HL-60/S4 (cell line): ENCODE measurements around the gene FAM187B.
"Not testable (repeated sequence)": the region's sequence is repeated elsewhere in the genome, so short reads cannot be mapped to it uniquely, and the experiment has no call there.

Experiments used
- in situ Hi-C: fragments of 300-500 bp; cut with MboI; formaldehyde crosslinking; loops from 2 replicates; pipeline ENCODE4 v1.14.3; 2022; ENCODE audit warnings: low sequenced_read_pairs

FAM187B gene

GRCh38 chr19:35236638-35237400, 8.3 kb upstream of the FAM187B start:
- in situ Hi-C loops: no loop called here

- in situ Hi-C loops: no loop called here
These were observed 4.4 kb upstream of the FAM187B start for GRCh38 chr19:35232912-35233311.

- in situ Hi-C loops: no loop called here
These were observed 3.6 kb upstream of the FAM187B start for GRCh38 chr19:35231956-35232645.

GRCh38 chr19:35229601-35230000, 1.1 kb upstream of the FAM187B start:
- in situ Hi-C loops: no loop called here

- in situ Hi-C loops: no loop called here
These were observed 1.8 kb downstream of the FAM187B start for GRCh38 chr19:35226748-35227147.

GRCh38 chr19:35225951-35226350, 2.6 kb downstream of the FAM187B start:
- in situ Hi-C loops: no loop called here

GRCh38 chr19:35224681-35225571, 3.6 kb downstream of the FAM187B start:
- in situ Hi-C loops: no loop called here

- in situ Hi-C loops: no loop called here
These were observed 4.6 kb downstream of the FAM187B start for GRCh38 chr19:35223862-35224505.

- in situ Hi-C loops: no loop called here
These were observed 5.3 kb downstream of the FAM187B start for GRCh38 chr19:35223084-35223790.

- in situ Hi-C loops: no loop called here
These were observed 6.0 kb downstream of the FAM187B start for GRCh38 chr19:35222373-35223015.

- in situ Hi-C loops: not testable (repeated sequence)
These were observed 7.5 kb downstream of the FAM187B start for GRCh38 chr19:35220973-35221590.

GRCh38 chr19:35220315-35220921, 8.1 kb downstream of the FAM187B start:
- in situ Hi-C loops: no loop called here

GRCh38 chr19:35219008-35219407, 9.5 kb downstream of the FAM187B start:
- in situ Hi-C loops: no loop called here

- in situ Hi-C loops: no loop called here
These were observed 10.9 kb downstream of the FAM187B start for GRCh38 chr19:35217649-35217990.

- in situ Hi-C loops: no loop called here
These were observed 11.5 kb downstream of the FAM187B start for GRCh38 chr19:35216833-35217648.

- in situ Hi-C loops: no loop called here
These were observed 12.3 kb downstream of the FAM187B start for GRCh38 chr19:35216016-35216832.

- in situ Hi-C loops: no loop called here
These were observed 13.6 kb downstream of the FAM187B start for GRCh38 chr19:35214766-35215422.
